MM.1S (cell line): ENCODE data around the gene ZNF506.
A peak's percentile ranks its signal among the peaks of the same experiment; 100 is the strongest.
"Not testable (repeated sequence)": the region's sequence is repeated elsewhere in the genome, so short reads cannot be mapped to it uniquely, and the experiment has no call there.

Experiments used
- DNase-seq: peaks from one replicate; pipeline ENCODE4 v3.0.0-alpha.2; 2015
- H2AFZ ChIP-seq: fragments of 300-600 bp; sonication (generic); 2 replicates; pipeline ENCODE4 v1.6.0; 2016; ENCODE audit warnings: antibody characterized with exemption, low read length
- H3F3A ChIP-seq: fragments of 300-600 bp; sonication (generic); 2 replicates; pipeline ENCODE4 v1.6.1; 2016; ENCODE audit warnings: mild to moderate bottlenecking, antibody characterized with exemption, low read length, moderate library complexity, mixed read lengths; ENCODE audit not compliant: insufficient read depth
- H3K27ac ChIP-seq: fragments of 300-600 bp; sonication (generic); 2 replicates; pipeline ENCODE4 v1.5.1; 2016; ENCODE audit warnings: mild to moderate bottlenecking, low read length
- H3K27me3 ChIP-seq: fragments of 300-600 bp; sonication (generic); replicated peaks from 2 replicates; pipeline ENCODE4 v1.6.0; 2016; ENCODE audit warnings: low read length; ENCODE audit not compliant: insufficient read depth
- H3K36me3 ChIP-seq: fragments of 300-600 bp; sonication (generic); replicated peaks from 2 replicates; pipeline ENCODE4 v1.6.1; 2016; ENCODE audit warnings: mild to moderate bottlenecking, low read length, mixed read lengths; ENCODE audit not compliant: insufficient read depth
- H3K4me1 ChIP-seq: fragments of 300-600 bp; sonication (generic); 2 replicates; pipeline ENCODE4 v1.6.1; 2016; ENCODE audit warnings: low read length, mixed read lengths
- H3K4me2 ChIP-seq: fragments of 300-600 bp; sonication (generic); 2 replicates; pipeline ENCODE4 v1.6.0; 2016; ENCODE audit warnings: low read depth, low read length
- H3K4me3 ChIP-seq: fragments of 300-600 bp; sonication (generic); 2 replicates; pipeline ENCODE4 v1.5.1; 2016; ENCODE audit warnings: low read length, mixed read lengths
- H3K79me2 ChIP-seq: fragments of 300-600 bp; sonication (generic); 2 replicates; pipeline ENCODE4 v1.6.1; 2016; ENCODE audit warnings: mixed run types, low read length, mixed read lengths
- H3K9ac ChIP-seq: fragments of 300-600 bp; sonication (generic); 2 replicates; pipeline ENCODE4 v1.6.1; 2016; ENCODE audit warnings: low read length, mixed read lengths
- H3K9me2 ChIP-seq: fragments of 300-600 bp; sonication (generic); replicated peaks from 2 replicates; pipeline ENCODE4 v1.6.1; 2016; ENCODE audit warnings: mild to moderate bottlenecking, low read length, mixed read lengths; ENCODE audit not compliant: insufficient read depth
- H3K9me3 ChIP-seq: fragments of 300-600 bp; sonication (generic); replicated peaks from 2 replicates; pipeline ENCODE4 v1.6.1; 2016; ENCODE audit warnings: mild to moderate bottlenecking, low read length, mixed read lengths; ENCODE audit not compliant: insufficient read depth
- H4K20me1 ChIP-seq: fragments of 300-600 bp; sonication (generic); 2 replicates; pipeline ENCODE4 v1.6.1; 2016; ENCODE audit warnings: mild to moderate bottlenecking, low read length, moderate library complexity, mixed read lengths; ENCODE audit not compliant: insufficient read depth
- EZH2 ChIP-seq: fragments of 300-600 bp; sonication (generic); optimal IDR thresholded peaks from 2 replicates; pipeline ENCODE3; 2017; ENCODE audit warnings: low read depth, mild to moderate bottlenecking, antibody characterized with exemption, low read length, mixed read lengths
- EZH2phosphoT487 ChIP-seq: fragments of 300-600 bp; sonication (generic); IDR thresholded peaks from 2 replicates; pipeline ENCODE4 v1.6.1; 2018; ENCODE audit warnings: antibody characterized with exemption, low read length
- TF ChIP-seq, protein P1 (sequence below): fragments of 300-600 bp; sonication (generic); IDR thresholded peaks from 2 replicates; pipeline ENCODE4 v1.5.1; 2016; ENCODE audit warnings: antibody characterized with exemption, low read length, mixed read lengths

The ZNF506 gene

DNA sequence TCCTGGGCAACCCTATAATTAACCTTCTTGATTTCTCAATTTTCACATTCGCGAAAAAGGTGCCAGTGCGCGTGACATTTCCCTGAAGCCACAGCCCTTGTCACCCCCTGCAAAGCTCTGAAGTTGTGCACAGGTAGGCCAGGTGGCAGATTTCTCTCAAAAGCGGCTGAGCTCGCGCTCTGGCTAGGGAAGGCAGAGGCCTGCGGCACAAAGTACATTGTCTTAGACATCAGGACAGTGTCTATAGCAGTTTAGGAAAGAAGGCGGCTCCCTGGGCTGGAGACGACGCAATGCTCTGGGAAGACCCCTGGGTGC is 45.7 kb downstream of the ZNF506 start:
- peaks cover 14% of the 10 kb centered on the region for H3K79me2 ChIP-seq
- peak overlapping the region; percentile 97 for H2AFZ ChIP-seq
- no peaks in the 10 kb centered on the region for H4K20me1 ChIP-seq
- DNase-seq: peak; percentile 28
- no peaks in the 10 kb centered on the region for H3K36me3 ChIP-seq
- H3K4me2 ChIP-seq: peak overlapping the region; percentile 85
- peak overlapping the region; percentile 56; the same call in 1 of the 2 replicates for H3K9ac ChIP-seq
- H3K27ac ChIP-seq: peak overlapping the region; percentile 7; the same call in 1 of the 2 replicates
- no peaks in the 10 kb centered on the region; the same call in 1 of the 2 replicates for H3K4me1 ChIP-seq
- H3K9me2 ChIP-seq: no peaks in the 10 kb centered on the region
- TF ChIP-seq, protein P1, sequence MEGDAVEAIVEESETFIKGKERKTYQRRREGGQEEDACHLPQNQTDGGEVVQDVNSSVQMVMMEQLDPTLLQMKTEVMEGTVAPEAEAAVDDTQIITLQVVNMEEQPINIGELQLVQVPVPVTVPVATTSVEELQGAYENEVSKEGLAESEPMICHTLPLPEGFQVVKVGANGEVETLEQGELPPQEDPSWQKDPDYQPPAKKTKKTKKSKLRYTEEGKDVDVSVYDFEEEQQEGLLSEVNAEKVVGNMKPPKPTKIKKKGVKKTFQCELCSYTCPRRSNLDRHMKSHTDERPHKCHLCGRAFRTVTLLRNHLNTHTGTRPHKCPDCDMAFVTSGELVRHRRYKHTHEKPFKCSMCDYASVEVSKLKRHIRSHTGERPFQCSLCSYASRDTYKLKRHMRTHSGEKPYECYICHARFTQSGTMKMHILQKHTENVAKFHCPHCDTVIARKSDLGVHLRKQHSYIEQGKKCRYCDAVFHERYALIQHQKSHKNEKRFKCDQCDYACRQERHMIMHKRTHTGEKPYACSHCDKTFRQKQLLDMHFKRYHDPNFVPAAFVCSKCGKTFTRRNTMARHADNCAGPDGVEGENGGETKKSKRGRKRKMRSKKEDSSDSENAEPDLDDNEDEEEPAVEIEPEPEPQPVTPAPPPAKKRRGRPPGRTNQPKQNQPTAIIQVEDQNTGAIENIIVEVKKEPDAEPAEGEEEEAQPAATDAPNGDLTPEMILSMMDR: no peak
- TF ChIP-seq EZH2phosphoT487 (no peak), EZH2 (no peak)
- H3K27me3 ChIP-seq: no peaks in the 10 kb centered on the region
- H3F3A ChIP-seq: no peaks in the 10 kb centered on the region
- no peaks in the 10 kb centered on the region for H3K9me3 ChIP-seq
- peak overlapping the region; percentile 83 for H3K4me3 ChIP-seq

DNA sequence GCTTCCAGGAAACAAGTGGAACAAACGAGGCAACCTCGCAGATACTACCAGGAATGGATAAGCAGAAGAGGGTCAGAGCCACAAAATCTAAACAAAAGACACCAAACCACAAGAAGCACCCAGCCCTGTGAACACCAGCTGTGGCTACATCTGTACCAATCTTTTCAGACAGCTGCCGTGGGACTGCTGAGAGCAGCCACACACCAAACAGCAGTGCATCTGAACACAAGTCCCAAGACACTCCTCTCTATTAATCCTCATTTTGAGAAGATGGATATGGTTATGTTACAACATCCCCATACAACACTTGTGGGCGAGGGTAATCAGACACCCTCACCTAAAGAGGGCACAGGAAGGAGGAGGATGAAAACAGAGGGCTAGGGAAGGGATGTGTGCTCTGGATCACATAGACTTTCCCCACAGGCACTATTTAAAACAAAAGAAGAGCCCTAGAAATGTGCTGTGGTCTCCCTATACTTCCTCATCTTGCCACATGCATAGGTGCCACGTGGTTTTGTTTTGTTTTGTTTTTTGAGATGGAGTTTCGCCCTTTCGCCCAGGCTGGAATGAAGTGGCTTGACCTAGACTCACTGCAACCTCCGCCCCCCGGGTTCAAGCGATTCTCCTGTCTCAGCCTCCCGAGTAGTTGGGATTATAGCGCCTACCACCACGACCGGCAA is 47.1 kb downstream of the ZNF506 start:
- no peak for DNase-seq
- Histone ChIP-seq H2AFZ (no peak overlapping the region), H3K9me3 (no peaks in the 10 kb centered on the region), H3K4me2 (no peak overlapping the region), H3K27ac (no peak overlapping the region), H3K27me3 (no peaks in the 10 kb centered on the region), H3K36me3 (no peaks in the 10 kb centered on the region), H3K79me2 (peaks cover 14% of the 10 kb centered on the region), H3F3A (no peaks in the 10 kb centered on the region), H3K4me3 (no peak overlapping the region), H3K9me2 (no peaks in the 10 kb centered on the region), H3K9ac (no peak overlapping the region), H4K20me1 (no peaks in the 10 kb centered on the region), H3K4me1 (no peaks in the 10 kb centered on the region; the same call in 1 of the 2 replicates)
- TF ChIP-seq EZH2phosphoT487 (no peak), EZH2 (no peak)
- TF ChIP-seq, protein P1: no peak

DNA sequence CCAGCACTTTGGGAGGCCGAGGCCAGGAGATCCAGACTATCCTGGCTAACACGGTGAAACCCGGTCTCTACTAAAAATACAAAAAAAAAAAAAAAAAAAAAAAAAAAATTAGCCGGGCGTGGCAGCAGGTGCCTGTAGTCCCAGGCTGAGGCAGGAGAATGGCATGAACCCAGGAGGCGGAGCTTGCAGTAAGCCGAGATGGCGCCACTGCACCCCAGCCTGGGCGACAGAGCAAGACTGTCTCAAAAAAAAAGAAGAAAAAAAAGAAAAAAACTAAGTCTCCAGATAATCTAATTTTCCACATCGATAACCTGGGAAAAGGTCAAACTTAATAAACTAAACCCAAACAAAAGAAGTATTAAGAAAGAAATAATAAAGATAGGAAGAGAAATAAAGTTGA is 49.6 kb downstream of the ZNF506 start:
- H3K9me2 ChIP-seq, DNase-seq, H2AFZ ChIP-seq, H3K9ac ChIP-seq, H3K4me2 ChIP-seq, H3K4me1 ChIP-seq, H3K9me3 ChIP-seq, H3K4me3 ChIP-seq, H3K27me3 ChIP-seq, H3F3A ChIP-seq, H3K27ac ChIP-seq, H3K36me3 ChIP-seq, H4K20me1 ChIP-seq, H3K79me2 ChIP-seq: not testable (repeated sequence)

DNA sequence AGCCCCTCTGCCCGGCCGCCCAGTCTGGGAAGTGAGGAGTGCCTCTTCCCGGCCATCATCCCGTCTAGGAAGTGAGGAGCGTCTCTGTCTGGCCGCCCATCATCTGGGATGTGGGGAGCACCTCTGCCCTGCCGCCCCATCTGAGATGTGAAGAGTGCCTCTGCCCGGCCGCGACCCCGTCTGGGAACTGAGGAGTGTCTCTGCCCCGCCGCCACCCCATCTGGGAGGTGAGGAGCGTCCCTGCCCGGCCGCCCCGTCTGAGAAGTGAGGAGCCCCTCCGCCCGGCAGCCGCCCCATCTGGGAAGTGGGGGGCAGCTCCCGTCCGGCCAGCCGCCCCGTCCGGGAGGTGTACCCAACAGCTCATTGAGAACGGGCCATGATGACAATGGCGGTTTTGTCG is 51.6 kb downstream of the ZNF506 start:
- not testable (repeated sequence) for H3K4me1 ChIP-seq, H4K20me1 ChIP-seq, H2AFZ ChIP-seq, H3K9me3 ChIP-seq, H3K4me2 ChIP-seq, DNase-seq, H3K27ac ChIP-seq, H3K27me3 ChIP-seq, H3K79me2 ChIP-seq, H3F3A ChIP-seq, H3K36me3 ChIP-seq, H3K4me3 ChIP-seq, H3K9ac ChIP-seq, H3K9me2 ChIP-seq
